ENCODE results near the gene COP1.
"Not testable (repeated sequence)": the region's sequence is repeated elsewhere in the genome, so short reads cannot be mapped to it uniquely, and the experiment has no call there.

The COP1 gene

DNA sequence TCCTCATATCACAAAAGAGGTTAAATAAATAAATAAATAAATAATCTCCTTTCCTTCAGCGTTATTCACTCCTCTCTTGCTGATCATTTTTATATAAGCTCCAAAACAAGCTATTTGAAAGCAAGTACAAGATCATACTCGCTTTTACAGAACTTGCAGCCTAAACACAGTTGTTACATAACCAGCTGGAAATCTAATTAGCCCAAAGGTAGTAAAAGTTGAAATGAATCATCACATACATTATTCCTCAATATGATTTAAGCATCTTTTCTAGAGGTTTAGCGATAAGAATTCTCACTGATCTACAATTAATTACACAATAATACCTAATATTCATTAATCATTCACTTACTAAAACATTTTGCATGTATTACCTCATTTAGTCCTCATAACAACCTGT lies 160.2 kb downstream of the COP1 start:
- Histone ChIP-seq H3K9ac (ENCODE audit: low read length) (no peak overlapping the region), H3K27ac (ENCODE audit: low read depth, low read length) (no peak overlapping the region), H3K36me3 (ENCODE audit: control insufficient read depth, insufficient read depth, low read length) (peaks cover 6% of the 10 kb centered on the region; the same call in 1 of the 2 replicates), H3K9me3 (ENCODE audit: control insufficient read depth, insufficient read depth, low read depth, low read length) (no peaks in the 10 kb centered on the region), H3K4me3 (ENCODE audit: low read depth, low read length) (no peak overlapping the region), H3K4me1 (ENCODE audit: control insufficient read depth, insufficient read depth, low read length) (no peaks in the 10 kb centered on the region), H3K27me3 (ENCODE audit: control insufficient read depth, insufficient read depth, low read length) (no peaks in the 10 kb centered on the region)

DNA sequence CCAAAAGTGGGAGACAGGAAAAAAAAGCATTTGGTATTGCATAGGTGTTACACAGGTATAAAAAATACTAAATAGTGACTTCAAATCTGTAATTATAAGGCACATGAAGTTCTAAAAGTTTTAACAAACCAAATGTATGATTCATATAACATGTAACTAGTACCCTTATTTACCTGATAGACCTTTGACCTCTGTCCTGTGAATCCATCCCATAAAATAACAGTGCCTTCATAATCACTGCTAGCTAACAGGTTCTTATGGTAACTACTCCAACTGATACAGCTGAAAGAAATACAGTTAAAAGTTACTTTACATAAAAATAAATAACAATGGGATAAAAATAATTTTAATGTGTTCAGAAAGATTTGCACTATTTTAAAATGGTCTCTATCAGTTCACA lies 163.5 kb downstream of the COP1 start:
- Histone ChIP-seq H3K27ac (ENCODE audit: low read depth, low read length) (no peak overlapping the region), H3K36me3 (ENCODE audit: control insufficient read depth, insufficient read depth, low read length) (peaks cover 8% of the 10 kb centered on the region; the same call in 1 of the 2 replicates), H3K4me3 (ENCODE audit: low read depth, low read length) (no peak overlapping the region), H3K9ac (ENCODE audit: low read length) (no peak overlapping the region), H3K4me1 (ENCODE audit: control insufficient read depth, insufficient read depth, low read length) (no peaks in the 10 kb centered on the region), H3K27me3 (ENCODE audit: control insufficient read depth, insufficient read depth, low read length) (no peaks in the 10 kb centered on the region), H3K9me3 (ENCODE audit: control insufficient read depth, insufficient read depth, low read depth, low read length) (no peaks in the 10 kb centered on the region)

DNA sequence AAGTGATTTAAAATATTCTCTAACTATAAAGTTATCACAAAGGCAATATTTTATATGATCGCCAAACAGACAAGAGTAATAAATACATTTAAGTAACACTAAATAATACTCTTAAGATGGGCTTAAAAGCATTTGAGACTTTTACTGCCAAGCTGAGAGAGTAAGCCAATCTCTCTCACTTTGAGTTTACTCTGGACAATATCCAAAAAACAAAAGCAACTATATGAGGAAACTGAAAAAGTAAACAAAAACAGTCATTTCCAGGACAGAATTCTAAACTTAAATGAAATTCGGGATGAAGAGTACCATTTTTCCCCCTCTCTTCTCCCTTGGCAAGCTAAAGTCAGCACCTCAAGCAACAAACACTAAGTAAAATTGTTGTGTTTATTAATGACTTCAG lies 173.2 kb downstream of the COP1 start:
- H3K27me3 ChIP-seq (ENCODE audit: control insufficient read depth, insufficient read depth, low read length): no peaks in the 10 kb centered on the region
- H3K9me3 ChIP-seq (ENCODE audit: control insufficient read depth, insufficient read depth, low read depth, low read length): no peaks in the 10 kb centered on the region
- no peak overlapping the region for H3K9ac ChIP-seq (ENCODE audit: low read length)
- H3K36me3 ChIP-seq (ENCODE audit: control insufficient read depth, insufficient read depth, low read length): 0 out of 2 replicates have a peak, but pooled peaks cover 1% of the 10 kb centered on the region
- peaks cover 5% of the 10 kb centered on the region; the same call in 1 of the 2 replicates for H3K4me1 ChIP-seq (ENCODE audit: control insufficient read depth, insufficient read depth, low read length)
- no peak overlapping the region for H3K4me3 ChIP-seq (ENCODE audit: low read depth, low read length)
- no peak overlapping the region for H3K27ac ChIP-seq (ENCODE audit: low read depth, low read length)

DNA sequence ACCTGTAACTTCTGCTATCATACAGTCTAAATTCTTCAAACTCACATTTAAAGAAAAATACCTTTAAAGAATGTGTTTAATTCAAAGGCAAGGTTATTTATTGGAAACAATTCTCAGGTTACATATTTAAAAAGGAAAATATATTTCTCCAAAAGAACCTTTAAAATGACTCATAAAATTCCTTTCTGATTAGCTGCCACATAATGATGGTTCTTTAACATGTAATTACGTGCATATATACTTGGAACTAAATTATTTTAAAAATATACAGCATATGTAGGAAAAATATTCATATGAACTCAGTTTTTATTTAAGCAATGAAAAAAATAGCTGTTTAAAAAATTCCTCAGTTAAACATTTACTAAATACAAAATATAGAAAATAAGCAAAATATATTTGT lies 173.6 kb downstream of the COP1 start:
- Histone ChIP-seq H3K27ac (ENCODE audit: low read depth, low read length) (no peak overlapping the region), H3K36me3 (ENCODE audit: control insufficient read depth, insufficient read depth, low read length) (no peaks in the 10 kb centered on the region), H3K27me3 (ENCODE audit: control insufficient read depth, insufficient read depth, low read length) (no peaks in the 10 kb centered on the region)

DNA sequence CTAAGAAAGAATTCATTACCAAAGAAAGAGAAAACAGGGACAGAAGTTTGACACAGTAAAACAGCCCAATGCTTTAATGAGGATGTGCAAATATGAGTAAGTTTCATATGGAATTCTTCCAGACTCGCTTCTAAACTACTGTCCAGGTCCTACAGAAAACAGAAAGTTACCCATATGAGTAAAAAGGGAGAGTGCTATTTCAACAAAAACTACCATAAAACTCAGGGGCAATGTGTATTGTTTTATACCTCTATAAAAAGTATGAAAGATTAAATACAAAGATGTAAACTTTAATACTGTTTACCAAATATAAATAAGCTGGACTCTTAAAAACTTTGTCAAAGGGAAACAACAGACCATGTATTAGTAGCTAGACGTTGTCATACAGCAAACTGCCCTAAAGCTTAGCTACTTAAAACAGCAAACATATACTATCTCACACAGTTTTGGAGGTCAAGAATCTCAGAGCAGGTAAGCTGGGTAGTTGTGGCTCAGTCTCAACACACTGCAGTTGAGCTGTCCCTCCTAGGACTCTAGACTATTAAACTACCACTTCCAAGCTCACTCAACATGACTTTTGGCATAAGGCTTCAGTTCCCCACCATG lies 174.9 kb downstream of the COP1 start:
- Histone ChIP-seq H3K27ac (ENCODE audit: low read depth, low read length) (no peak overlapping the region), H3K4me1 (ENCODE audit: control insufficient read depth, insufficient read depth, low read length) (no peaks in the 10 kb centered on the region), H3K4me3 (ENCODE audit: low read depth, low read length) (no peak overlapping the region), H3K9ac (ENCODE audit: low read length) (no peak overlapping the region), H3K36me3 (ENCODE audit: control insufficient read depth, insufficient read depth, low read length) (0 out of 2 replicates have a peak, but pooled peaks cover 2% of the 10 kb centered on the region), H3K27me3 (ENCODE audit: control insufficient read depth, insufficient read depth, low read length) (no peaks in the 10 kb centered on the region), H3K9me3 (ENCODE audit: control insufficient read depth, insufficient read depth, low read depth, low read length) (no peaks in the 10 kb centered on the region)

More for the DNA sequence above, 173.6 kb downstream of the COP1 start:
- Histone ChIP-seq H3K9me3 (ENCODE audit: control insufficient read depth, insufficient read depth, low read depth, low read length) (no peaks in the 10 kb centered on the region), H3K4me3 (ENCODE audit: low read depth, low read length) (no peak overlapping the region), H3K9ac (ENCODE audit: low read length) (no peak overlapping the region), H3K4me1 (ENCODE audit: control insufficient read depth, insufficient read depth, low read length) (peaks cover 5% of the 10 kb centered on the region; the same call in 1 of the 2 replicates)

DNA sequence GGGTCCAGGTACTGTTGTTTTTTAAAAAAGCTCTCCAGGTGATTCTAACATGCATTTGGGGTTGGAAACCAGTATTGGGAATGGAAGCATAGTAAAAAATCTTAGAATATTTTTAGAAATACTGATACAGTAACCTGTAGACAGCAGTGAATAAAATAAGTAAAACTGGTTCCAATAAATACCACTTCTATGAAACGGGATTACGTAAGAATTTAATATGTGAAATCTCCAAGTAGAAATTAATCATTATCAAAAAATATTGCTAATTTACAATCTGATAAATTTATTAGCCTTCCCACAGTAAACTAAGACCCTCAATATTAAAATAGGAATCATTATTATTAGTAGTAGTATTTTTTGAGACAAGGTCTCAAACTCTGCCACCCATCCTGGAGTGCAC lies 177.5 kb downstream of the COP1 start:
- no peak overlapping the region for H3K27ac ChIP-seq (ENCODE audit: low read depth, low read length)
- no peaks in the 10 kb centered on the region for H3K9me3 ChIP-seq (ENCODE audit: control insufficient read depth, insufficient read depth, low read depth, low read length)
- no peaks in the 10 kb centered on the region for H3K4me1 ChIP-seq (ENCODE audit: control insufficient read depth, insufficient read depth, low read length)
- no peak overlapping the region for H3K4me3 ChIP-seq (ENCODE audit: low read depth, low read length)
- no peaks in the 10 kb centered on the region for H3K27me3 ChIP-seq (ENCODE audit: control insufficient read depth, insufficient read depth, low read length)
- H3K9ac ChIP-seq (ENCODE audit: low read length): no peak overlapping the region
- H3K36me3 ChIP-seq (ENCODE audit: control insufficient read depth, insufficient read depth, low read length): 0 out of 2 replicates have a peak, but pooled peaks cover 2% of the 10 kb centered on the region

DNA sequence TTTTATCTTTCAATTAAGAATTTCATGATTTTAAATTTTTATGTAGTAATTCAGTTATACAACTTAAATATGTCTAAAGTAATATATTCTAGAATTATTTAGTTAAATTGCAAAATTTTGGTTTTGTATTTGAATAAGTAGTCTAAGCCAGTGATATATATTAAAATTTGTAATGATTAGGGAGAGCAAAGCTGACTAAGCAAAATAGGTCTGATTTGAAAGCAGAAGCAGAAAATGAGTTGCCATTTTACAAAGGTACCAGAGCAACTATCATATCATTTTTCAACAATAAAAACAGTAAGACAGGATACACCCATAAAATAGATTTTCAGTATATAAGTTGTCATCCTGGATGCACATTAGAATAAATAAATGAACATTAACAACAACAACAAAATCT lies 177.9 kb downstream of the COP1 start:
- H3K9me3 ChIP-seq (ENCODE audit: control insufficient read depth, insufficient read depth, low read depth, low read length): no peaks in the 10 kb centered on the region

DNA sequence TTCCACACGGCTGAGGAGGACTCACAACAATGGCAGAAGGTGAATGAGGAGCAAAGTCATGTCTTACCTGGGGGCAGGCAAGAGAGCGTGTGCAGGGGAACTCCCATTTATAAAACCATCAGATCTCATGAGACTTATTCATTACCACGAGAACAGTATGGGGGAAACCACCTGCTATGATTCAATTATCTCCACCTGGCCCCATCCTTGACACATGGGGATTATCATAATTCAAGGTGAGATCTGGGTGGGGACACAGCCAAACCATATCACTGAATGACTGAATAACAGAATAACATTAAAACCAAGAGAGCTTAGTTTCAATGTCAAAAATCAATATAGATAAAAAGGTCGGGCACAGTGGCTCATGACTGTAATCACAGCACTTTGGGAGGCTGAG lies 179.2 kb downstream of the COP1 start:
- H3K27me3 ChIP-seq (ENCODE audit: control insufficient read depth, insufficient read depth, low read length); H3K36me3 ChIP-seq (ENCODE audit: control insufficient read depth, insufficient read depth, low read length); H3K4me1 ChIP-seq (ENCODE audit: control insufficient read depth, insufficient read depth, low read length); H3K9ac ChIP-seq (ENCODE audit: low read length); H3K27ac ChIP-seq (ENCODE audit: low read depth, low read length); H3K9me3 ChIP-seq (ENCODE audit: control insufficient read depth, insufficient read depth, low read depth, low read length); H3K4me3 ChIP-seq (ENCODE audit: low read depth, low read length): not testable (repeated sequence)

More for the DNA sequence above, 177.9 kb downstream of the COP1 start:
- Histone ChIP-seq H3K27ac (ENCODE audit: low read depth, low read length) (no peak overlapping the region), H3K4me1 (ENCODE audit: control insufficient read depth, insufficient read depth, low read length) (no peaks in the 10 kb centered on the region), H3K4me3 (ENCODE audit: low read depth, low read length) (no peak overlapping the region), H3K27me3 (ENCODE audit: control insufficient read depth, insufficient read depth, low read length) (no peaks in the 10 kb centered on the region), H3K9ac (ENCODE audit: low read length) (no peak overlapping the region), H3K36me3 (ENCODE audit: control insufficient read depth, insufficient read depth, low read length) (0 out of 2 replicates have a peak, but pooled peaks cover 2% of the 10 kb centered on the region)

DNA sequence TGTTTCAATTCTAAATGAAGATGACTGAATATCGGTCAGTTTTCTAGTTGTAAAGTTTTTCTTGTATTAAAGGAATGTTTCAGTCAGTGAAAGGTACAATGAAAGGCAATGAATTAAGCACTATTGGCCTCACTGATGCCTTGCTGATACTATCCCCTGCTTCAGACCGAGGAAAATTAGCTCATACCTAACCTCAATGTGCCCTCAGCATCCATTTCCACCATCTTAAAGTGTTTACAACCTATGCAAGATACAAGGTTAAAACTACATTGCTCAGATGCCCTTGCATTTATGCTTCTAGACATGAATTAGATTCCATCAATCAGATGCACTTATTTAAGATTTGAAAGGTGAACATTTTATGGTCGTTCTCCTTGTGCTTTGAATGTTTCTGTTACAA lies 184.5 kb downstream of the COP1 start:
- Histone ChIP-seq H3K4me1 (ENCODE audit: control insufficient read depth, insufficient read depth, low read length) (no peaks in the 10 kb centered on the region), H3K27me3 (ENCODE audit: control insufficient read depth, insufficient read depth, low read length) (no peaks in the 10 kb centered on the region), H3K27ac (ENCODE audit: low read depth, low read length) (no peak overlapping the region), H3K9ac (ENCODE audit: low read length) (no peak overlapping the region), H3K9me3 (ENCODE audit: control insufficient read depth, insufficient read depth, low read depth, low read length) (no peaks in the 10 kb centered on the region), H3K36me3 (ENCODE audit: control insufficient read depth, insufficient read depth, low read length) (peaks cover 7% of the 10 kb centered on the region; the same call in 1 of the 2 replicates), H3K4me3 (ENCODE audit: low read depth, low read length) (no peak overlapping the region)

DNA sequence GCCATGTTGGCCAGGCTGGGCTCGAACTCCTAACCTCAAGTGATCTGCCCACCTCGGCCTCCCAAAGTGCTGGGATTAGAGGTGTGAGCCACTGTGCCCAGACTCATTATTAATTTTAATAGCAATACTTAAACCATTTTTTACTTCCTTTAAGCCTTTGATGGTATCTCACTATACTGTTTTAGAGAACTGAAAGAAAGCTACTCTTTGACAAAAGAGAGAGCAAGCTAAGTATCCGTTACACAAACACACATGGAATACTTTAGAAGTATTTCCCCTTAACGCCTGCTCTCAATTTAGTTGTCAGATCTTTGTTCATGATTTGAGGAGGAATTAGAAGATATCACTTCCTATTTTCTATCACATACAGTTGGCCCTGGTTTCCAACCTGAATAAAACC lies 189.4 kb downstream of the COP1 start:
- H3K27me3 ChIP-seq (ENCODE audit: control insufficient read depth, insufficient read depth, low read length): no peaks in the 10 kb centered on the region
- peaks cover 3% of the 10 kb centered on the region; the same call in 1 of the 2 replicates for H3K36me3 ChIP-seq (ENCODE audit: control insufficient read depth, insufficient read depth, low read length)
- no peak overlapping the region for H3K9ac ChIP-seq (ENCODE audit: low read length)
- H3K9me3 ChIP-seq (ENCODE audit: control insufficient read depth, insufficient read depth, low read depth, low read length): no peaks in the 10 kb centered on the region
- no peaks in the 10 kb centered on the region for H3K4me1 ChIP-seq (ENCODE audit: control insufficient read depth, insufficient read depth, low read length)
- H3K4me3 ChIP-seq (ENCODE audit: low read depth, low read length): no peak overlapping the region
- no peak overlapping the region for H3K27ac ChIP-seq (ENCODE audit: low read depth, low read length)

DNA sequence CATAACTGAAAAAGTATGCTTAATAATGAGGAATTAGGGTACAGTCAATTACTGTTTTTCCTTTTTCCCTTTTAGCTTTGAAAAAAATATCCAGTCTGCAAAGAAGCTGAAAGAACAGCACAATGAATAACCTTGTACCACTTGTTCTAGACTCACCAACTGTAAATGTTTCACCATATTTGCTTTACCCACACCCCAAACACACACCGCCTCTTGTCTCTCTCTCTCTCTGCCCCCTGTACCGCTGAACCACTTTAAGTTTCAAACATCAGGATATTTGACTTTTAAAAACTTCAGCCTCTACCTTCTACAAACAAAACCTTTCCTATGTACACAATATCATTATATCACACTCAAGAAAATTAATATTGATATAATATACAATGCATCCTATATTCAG lies 197.1 kb downstream of the COP1 start:
- no peak overlapping the region for H3K4me3 ChIP-seq (ENCODE audit: low read depth, low read length)
- peaks cover 15% of the 10 kb centered on the region for H3K36me3 ChIP-seq (ENCODE audit: control insufficient read depth, insufficient read depth, low read length)
- no peak overlapping the region for H3K27ac ChIP-seq (ENCODE audit: low read depth, low read length)
- peaks cover 5% of the 10 kb centered on the region; the same call in 1 of the 2 replicates for H3K9me3 ChIP-seq (ENCODE audit: control insufficient read depth, insufficient read depth, low read depth, low read length)
- H3K4me1 ChIP-seq (ENCODE audit: control insufficient read depth, insufficient read depth, low read length): no peaks in the 10 kb centered on the region
- no peak overlapping the region for H3K9ac ChIP-seq (ENCODE audit: low read length)
- no peaks in the 10 kb centered on the region for H3K27me3 ChIP-seq (ENCODE audit: control insufficient read depth, insufficient read depth, low read length)
